Retina (tissue), 1 donor: Measurements from ENCODE around the gene ZNF385A.

Source experiments
- DNase-seq: peaks from one replicate; pipeline ENCODE4 v3.0.0-alpha.2; 2016

ZNF385A gene

GRCh38 chr12:54384591-54385041 lies at the start of gene ZNF385A:
Gene ZNF385A, minus strand, starts transcription at chr12:54384733. Its CDS starts 219 bp downstream, at chr12:54384514.
- DNase-seq = peak; percentile 41

GRCh38 chr12:54432815-54433164 lies 48.3 kb upstream of the ZNF385A start:
- DNase-seq = no peak

GRCh38 chr12:54431911-54432814 lies 47.6 kb upstream of the ZNF385A start:
- DNase-seq = no peak

- no peak for DNase-seq
Measured at GRCh38 chr12:54430471-54431069, 46.0 kb upstream of the ZNF385A start.

- DNase-seq = no peak
Measured at GRCh38 chr12:54429014-54429471, 44.5 kb upstream of the ZNF385A start.

- DNase-seq = no peak
Measured at GRCh38 chr12:54428050-54429013, 43.8 kb upstream of the ZNF385A start.

GRCh38 chr12:54427106-54427505 lies 42.6 kb upstream of the ZNF385A start:
- DNase-seq = no peak

- DNase-seq = no peak
Measured at GRCh38 chr12:54426690-54427089, 42.2 kb upstream of the ZNF385A start.

GRCh38 chr12:54425702-54426101 lies 41.2 kb upstream of the ZNF385A start:
- no peak for DNase-seq

GRCh38 chr12:54424224-54424623 lies 39.7 kb upstream of the ZNF385A start:
- DNase-seq = no peak

- DNase-seq = no peak
Measured at GRCh38 chr12:54423816-54424150, 39.2 kb upstream of the ZNF385A start.

GRCh38 chr12:54421879-54422250 lies 37.3 kb upstream of the ZNF385A start:
- no peak for DNase-seq

GRCh38 chr12:54421175-54421878 lies 36.8 kb upstream of the ZNF385A start:
- no peak for DNase-seq

- DNase-seq = no peak
Measured at GRCh38 chr12:54420766-54421144, 36.2 kb upstream of the ZNF385A start.

GRCh38 chr12:54419088-54419887 lies 34.8 kb upstream of the ZNF385A start, which contains the start of gene ITGA5:
Gene ITGA5, minus strand, starts transcription at chr12:54419266. Its CDS starts 68 bp downstream, at chr12:54419198.
- DNase-seq = peak; percentile 42

- peak; percentile 58 for DNase-seq
Measured at GRCh38 chr12:54418441-54419087, 34.0 kb upstream of the ZNF385A start.

GRCh38 chr12:54417712-54418440 lies 33.3 kb upstream of the ZNF385A start:
- no peak for DNase-seq

- no peak for DNase-seq
Measured at GRCh38 chr12:54416687-54417603, 32.4 kb upstream of the ZNF385A start.
